ENCODE measurements around the gene ZNF519.

ZNF519 gene

DNA sequence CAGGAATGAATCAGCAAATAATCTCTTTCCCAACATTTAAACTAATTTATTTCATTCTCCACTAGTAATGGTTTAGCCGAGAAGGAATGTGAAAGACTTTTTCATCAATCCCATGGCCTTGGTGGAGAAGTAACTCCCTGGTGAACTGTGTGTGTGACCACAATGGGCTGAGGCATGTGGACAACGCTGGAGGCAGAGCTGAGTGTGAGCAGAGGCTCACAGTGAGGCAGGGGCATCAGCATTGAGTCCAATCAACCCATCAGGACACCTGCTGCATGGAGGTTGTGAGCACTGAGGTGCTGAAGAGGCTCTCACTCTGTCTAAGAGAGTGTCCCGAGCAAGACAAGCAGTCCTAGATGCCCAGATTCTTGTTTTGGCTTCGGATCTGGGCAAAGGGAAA lies 78.6 kb downstream of the ZNF519 start:
- Histone ChIP-seq H3F3A (ENCODE audit: control insufficient read depth, insufficient read depth) (no peaks in the 10 kb centered on the region), H3K4me2 (ENCODE audit: low read length) (no peak overlapping the region), H3K4me3 (ENCODE audit: low read length) (no peak overlapping the region), H3K9me3 (ENCODE audit: control insufficient read depth, insufficient read depth, low read length) (no peaks in the 10 kb centered on the region), H3K79me2 (ENCODE audit: control insufficient read depth, low read length) (no peaks in the 10 kb centered on the region), H3K4me1 (ENCODE audit: control insufficient read depth, low read length) (peaks cover 3% of the 10 kb centered on the region), H4K20me1 (ENCODE audit: control insufficient read depth, insufficient read depth, low read depth, low read length) (no peaks in the 10 kb centered on the region), H3K27me3 (ENCODE audit: control insufficient read depth, low read length) (no peaks in the 10 kb centered on the region), H3K27ac (ENCODE audit: low read depth, low read length) (no peak overlapping the region), H3K36me3 (ENCODE audit: control insufficient read depth, low read length) (no peaks in the 10 kb centered on the region), H3K9me2 (replicated peaks; ENCODE audit: control insufficient read depth, low read length) (no peaks in the 10 kb centered on the region)
- TF ChIP-seq, protein P1, sequence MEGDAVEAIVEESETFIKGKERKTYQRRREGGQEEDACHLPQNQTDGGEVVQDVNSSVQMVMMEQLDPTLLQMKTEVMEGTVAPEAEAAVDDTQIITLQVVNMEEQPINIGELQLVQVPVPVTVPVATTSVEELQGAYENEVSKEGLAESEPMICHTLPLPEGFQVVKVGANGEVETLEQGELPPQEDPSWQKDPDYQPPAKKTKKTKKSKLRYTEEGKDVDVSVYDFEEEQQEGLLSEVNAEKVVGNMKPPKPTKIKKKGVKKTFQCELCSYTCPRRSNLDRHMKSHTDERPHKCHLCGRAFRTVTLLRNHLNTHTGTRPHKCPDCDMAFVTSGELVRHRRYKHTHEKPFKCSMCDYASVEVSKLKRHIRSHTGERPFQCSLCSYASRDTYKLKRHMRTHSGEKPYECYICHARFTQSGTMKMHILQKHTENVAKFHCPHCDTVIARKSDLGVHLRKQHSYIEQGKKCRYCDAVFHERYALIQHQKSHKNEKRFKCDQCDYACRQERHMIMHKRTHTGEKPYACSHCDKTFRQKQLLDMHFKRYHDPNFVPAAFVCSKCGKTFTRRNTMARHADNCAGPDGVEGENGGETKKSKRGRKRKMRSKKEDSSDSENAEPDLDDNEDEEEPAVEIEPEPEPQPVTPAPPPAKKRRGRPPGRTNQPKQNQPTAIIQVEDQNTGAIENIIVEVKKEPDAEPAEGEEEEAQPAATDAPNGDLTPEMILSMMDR (IDR thresholded peaks at IDR 0.05; ENCODE audit: low read depth, low read length, poor library complexity, severe bottlenecking) = no peak
- no peak for TF ChIP-seq EZH2phosphoT487 (IDR thresholded peaks at IDR 0.05; ENCODE audit: borderline replicate concordance, low read length)

Data from DOHH2 (cell line).